Right atrium auricular region (tissue), 2 donors: ENCODE data around the gene MATK. TPM values are rescaled to one million over a fixed set of nuclear protein-coding genes. Genes with fewer than 3 reads are reported as not detected.
"Not testable (repeated sequence)": the region's sequence is repeated elsewhere in the genome, so short reads cannot be mapped to it uniquely, and the experiment has no call there.

Source experiments
- DNase-seq: peaks from one replicate; pipeline ENCODE4 v3.0.0-alpha.2; 2019; ENCODE audit warnings: low spot score
- H3K27ac ChIP-seq, 2 donors: fragments of 200-600 bp; sonication (generic); 1 replicate in 1 of 2; 2 replicates in 1 of 2; pipeline ENCODE4 v1.5.1; 2016 to 2019
- H3K27me3 ChIP-seq, 2 donors: fragments of 200-600 bp; sonication (generic); one replicate each; pipeline versions ENCODE4 v1.5.1 to v1.6.0; 2017 to 2019
- H3K36me3 ChIP-seq: fragments of 200-600 bp; sonication (generic); one replicate; pipeline ENCODE4 v1.5.1; 2016
- H3K4me1 ChIP-seq, 2 donors: fragments of 200-600 bp; sonication (generic); one replicate each; pipeline versions ENCODE4 v1.5.1 to v1.6.0; 2017 to 2019
- H3K4me3 ChIP-seq, 2 donors: fragments of 200-600 bp; sonication (generic); 1 replicate in 1 of 2; 2 replicates in 1 of 2; pipeline ENCODE4 v1.5.1; 2017 to 2019; ENCODE audit warnings: mild to moderate bottlenecking in 1 of 2, moderate library complexity in 1 of 2
- H3K9me3 ChIP-seq, 2 donors: fragments of 200-600 bp; sonication (generic); one replicate each; pipeline ENCODE4 v1.5.1; 2019
- total RNA-seq, 2 donors: library from RNA; depleted of rRNA; stranded (reverse); fragments of >200 nt; gene quantifications; one replicate each; pipeline ENCODE4 v1.1.0, GENCODE V29; 2016
- TF ChIP-seq, protein P1 (sequence below), 2 donors: fragments of 200-600 bp; sonication (generic); IDR thresholded peaks; one replicate each; pipeline ENCODE4 v1.5.1; 2019; ENCODE audit warnings: antibody characterized with exemption in 2 of 2

Gene MATK
- total RNA-seq, 2 donors from 2014 or later: 0.26 to 1.5 TPM

DNA sequence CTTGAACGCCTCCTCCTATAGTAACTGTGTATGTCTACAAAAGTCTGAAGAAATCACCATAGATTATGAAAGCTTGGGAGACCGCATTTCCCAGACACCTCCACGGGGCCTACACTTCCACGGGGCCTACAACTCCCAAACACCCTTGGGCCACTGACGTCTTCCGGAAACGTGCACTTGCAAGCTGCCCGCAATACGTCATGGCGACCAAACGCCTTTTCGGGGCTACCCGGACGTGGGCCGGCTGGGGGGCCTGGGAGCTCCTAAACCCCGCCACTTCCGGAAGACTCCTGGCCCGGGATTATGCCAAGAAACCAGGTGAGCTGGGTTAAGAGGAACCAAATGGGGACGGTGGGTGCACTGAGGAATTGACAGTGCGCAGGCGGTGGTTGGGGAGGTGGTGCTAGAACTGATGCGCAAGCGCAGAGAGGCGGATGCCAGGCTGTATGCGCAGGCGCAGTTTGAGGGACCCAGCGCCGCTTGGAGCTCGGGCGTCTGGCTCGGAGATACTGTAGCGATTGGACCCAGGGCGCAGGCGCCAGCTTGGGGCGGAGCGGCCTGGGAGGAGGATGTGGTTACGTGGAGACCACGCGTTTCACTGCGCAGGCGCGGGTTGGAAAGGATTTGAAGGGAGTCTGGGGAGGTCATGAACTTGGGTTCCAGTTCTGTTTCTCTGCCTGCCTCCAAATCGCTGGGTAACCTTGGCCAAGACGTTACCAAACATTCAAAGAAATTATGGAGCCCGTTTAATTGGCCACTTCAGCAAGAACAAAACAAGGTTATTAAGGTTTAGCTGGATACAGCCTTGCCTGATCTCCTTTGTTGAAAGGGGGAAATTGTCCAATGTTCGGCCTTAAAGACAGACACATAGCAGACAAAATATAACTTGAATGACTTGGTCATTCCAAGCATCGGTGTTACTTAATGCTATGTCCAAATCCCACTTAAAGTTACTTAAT lies 23.4 kb downstream of the MATK start, which contains the start of gene MRPL54:
TSS of gene MRPL54 (plus strand) at position 182 of the 959 bp plus-strand sequence. CDS start at position 201, 19 bp downstream.
- TF ChIP-seq, protein P1, sequence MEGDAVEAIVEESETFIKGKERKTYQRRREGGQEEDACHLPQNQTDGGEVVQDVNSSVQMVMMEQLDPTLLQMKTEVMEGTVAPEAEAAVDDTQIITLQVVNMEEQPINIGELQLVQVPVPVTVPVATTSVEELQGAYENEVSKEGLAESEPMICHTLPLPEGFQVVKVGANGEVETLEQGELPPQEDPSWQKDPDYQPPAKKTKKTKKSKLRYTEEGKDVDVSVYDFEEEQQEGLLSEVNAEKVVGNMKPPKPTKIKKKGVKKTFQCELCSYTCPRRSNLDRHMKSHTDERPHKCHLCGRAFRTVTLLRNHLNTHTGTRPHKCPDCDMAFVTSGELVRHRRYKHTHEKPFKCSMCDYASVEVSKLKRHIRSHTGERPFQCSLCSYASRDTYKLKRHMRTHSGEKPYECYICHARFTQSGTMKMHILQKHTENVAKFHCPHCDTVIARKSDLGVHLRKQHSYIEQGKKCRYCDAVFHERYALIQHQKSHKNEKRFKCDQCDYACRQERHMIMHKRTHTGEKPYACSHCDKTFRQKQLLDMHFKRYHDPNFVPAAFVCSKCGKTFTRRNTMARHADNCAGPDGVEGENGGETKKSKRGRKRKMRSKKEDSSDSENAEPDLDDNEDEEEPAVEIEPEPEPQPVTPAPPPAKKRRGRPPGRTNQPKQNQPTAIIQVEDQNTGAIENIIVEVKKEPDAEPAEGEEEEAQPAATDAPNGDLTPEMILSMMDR (IDR thresholded peaks at IDR 0.05): no peak
- Histone ChIP-seq H3K4me3 (peak within 1 kb of the TSS; percentile 60 to 75), H3K27me3 (no peaks in the 10 kb centered on the region), H3K27ac (peak within 1 kb of the TSS; percentile 96), H3K4me1 (peaks cover 0 to 36% of the 10 kb centered on the region in 2 donors), H3K36me3 (peaks cover 26% of the 10 kb centered on the region), H3K9me3 (no peaks in the 10 kb centered on the region)
- DNase-seq: peak; percentile 99

DNA sequence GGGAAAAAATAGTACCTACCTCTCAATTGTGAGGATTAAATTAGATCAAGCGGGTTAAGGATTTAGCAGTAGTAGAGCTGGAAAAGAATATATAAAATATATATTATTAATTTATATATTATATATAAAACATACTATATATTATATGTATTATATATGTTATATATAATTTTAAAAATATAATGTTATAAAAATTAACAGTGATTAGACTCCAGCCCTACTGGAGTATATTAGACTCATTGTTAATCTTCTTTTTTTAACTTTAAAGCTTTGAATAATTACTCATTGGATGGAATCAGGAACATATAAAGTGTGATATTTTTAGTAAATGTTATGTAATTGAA lies 24.1 kb downstream of the MATK start:
- peaks cover 26% of the 10 kb centered on the region for H3K36me3 ChIP-seq
- H3K4me3 ChIP-seq: peak overlapping the region in 1 of 2 donors; percentile 57
- TF ChIP-seq, protein P1 (IDR thresholded peaks at IDR 0.05): no peak
- H3K27me3 ChIP-seq: no peaks in the 10 kb centered on the region
- DNase-seq: no peak
- no peaks in the 10 kb centered on the region for H3K9me3 ChIP-seq
- H3K27ac ChIP-seq: peak overlapping the region; percentile 96
- H3K4me1 ChIP-seq: peaks cover 0 to 36% of the 10 kb centered on the region in 2 donors

DNA sequence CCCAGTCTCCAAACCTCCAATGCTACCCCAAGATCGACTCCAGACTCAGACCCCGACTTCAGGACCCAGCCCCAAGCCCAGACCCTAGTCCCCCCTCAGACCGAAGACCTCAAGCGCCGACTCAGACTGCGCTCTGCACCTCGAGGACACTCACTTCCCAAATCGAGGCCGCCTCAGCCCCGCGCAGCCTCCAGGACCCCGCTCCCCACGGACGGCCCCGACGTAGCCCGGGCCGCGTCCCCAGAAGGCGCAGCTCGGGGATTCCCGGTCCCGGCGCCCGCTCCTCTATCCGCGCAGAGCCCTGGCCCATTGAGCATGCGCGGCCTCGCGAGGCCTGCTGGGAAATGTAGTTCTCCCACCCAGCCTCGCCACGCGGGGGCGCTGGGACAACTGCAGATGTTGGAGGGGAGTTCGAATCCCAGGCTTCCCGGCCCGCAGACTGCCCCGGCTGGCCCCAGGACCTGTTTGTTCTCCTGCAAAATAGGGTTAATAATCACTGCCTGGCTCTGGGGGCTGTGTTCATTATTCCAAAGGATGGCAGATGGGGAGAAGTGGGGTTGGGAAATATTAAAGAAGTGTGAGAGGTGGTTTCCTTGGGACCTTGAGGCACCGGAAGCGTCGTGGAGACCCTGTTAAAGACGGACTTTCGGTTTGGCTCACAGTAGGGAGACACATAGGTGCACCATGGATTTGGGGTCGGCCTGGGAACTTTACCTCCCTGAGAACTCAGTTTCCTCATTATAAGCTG lies 24.6 kb downstream of the MATK start, which contains the start of gene APBA3:
TSS of gene APBA3 (minus strand) at position 311 of the 748 bp plus-strand sequence. CDS start 1,428 bp downstream, outside the sequence.
- peak within 1 kb of the TSS; percentile 60 to 75 for H3K4me3 ChIP-seq

DNA sequence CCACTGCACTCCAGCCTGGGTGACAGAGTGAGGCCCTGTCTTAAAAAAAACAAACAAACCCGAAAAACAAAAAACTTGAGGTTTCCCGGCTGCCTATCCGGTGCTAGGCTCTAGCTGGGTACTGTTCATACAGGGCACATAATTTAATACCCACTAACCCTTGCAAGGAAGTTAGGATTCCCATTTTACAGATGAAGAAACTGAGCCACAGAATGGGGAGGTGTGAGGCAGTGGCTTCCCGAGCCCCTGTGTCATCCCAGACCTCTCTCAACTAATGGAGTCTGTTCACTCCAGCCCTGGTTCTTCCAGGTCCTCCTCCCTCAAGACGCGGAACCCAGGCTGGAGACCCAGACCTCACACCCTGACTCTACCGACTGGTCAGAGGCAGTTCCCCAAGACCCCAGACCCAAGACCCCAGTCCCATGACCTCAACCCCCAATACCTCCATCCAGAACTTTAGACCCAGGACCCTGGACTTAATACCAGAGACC lies 25.3 kb downstream of the MATK start:
- TF ChIP-seq, protein P1 (IDR thresholded peaks at IDR 0.05): no peak

More for the DNA sequence above, 24.6 kb downstream of the MATK start, which contains the start of gene APBA3:
- TF ChIP-seq, protein P1 (IDR thresholded peaks at IDR 0.05): peak; percentile 59 to 85
- H3K36me3 ChIP-seq: peaks cover 26% of the 10 kb centered on the region
- no peaks in the 10 kb centered on the region for H3K9me3 ChIP-seq
- H3K4me1 ChIP-seq: peaks cover 0 to 36% of the 10 kb centered on the region in 2 donors
- peak within 1 kb of the TSS; percentile 96 for H3K27ac ChIP-seq
- no peaks in the 10 kb centered on the region for H3K27me3 ChIP-seq
- DNase-seq: peak; percentile 93

DNA sequence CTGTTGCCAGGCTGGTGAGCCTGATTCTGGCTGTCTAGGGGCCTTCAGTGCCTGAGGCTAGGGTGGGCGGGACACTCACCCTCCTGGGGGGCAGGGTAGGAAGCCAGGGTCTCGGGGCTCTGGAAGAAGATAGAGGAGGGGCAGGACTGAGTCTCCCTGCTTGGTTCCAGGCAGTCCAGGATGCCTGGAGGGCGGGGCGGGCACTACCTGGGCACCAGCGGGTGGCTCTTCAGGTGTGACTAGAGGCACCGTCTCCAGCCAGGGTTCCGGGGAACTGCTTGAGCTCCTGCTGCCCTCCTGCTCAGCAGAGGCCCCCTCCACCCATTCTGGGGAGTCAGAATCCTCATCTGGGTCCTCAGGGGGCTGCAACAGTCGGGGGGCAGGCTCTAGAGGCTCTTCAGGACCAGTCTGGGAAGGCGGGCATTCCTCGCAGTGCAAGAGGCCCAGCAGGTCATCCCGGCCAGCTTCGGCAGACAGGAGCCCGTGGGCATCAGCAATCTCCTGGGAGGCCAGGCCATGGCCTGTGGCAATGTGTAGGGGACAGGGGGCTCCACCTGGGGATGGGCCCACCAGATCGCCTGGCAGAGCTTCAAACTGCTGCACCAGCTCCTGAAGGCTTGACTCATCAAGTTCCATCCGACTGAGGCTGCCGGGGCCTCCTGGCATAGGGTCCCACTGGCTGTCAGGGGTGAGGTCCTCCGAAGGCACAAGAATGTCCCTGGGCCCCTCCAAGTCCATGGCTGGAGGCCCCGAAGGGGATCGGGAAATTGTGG lies 26.5 kb downstream of the MATK start:
- Histone ChIP-seq H3K9me3 (no peaks in the 10 kb centered on the region), H3K4me3 (no peak overlapping the region), H3K36me3 (peaks cover 18% of the 10 kb centered on the region), H3K4me1 (peaks cover 0 to 36% of the 10 kb centered on the region in 2 donors), H3K27me3 (no peaks in the 10 kb centered on the region), H3K27ac (no peak overlapping the region)
- no peak for DNase-seq
- TF ChIP-seq, protein P1 (IDR thresholded peaks at IDR 0.05): no peak

More for the DNA sequence above, 25.3 kb downstream of the MATK start:
- no peak for DNase-seq
- Histone ChIP-seq H3K36me3 (peaks cover 25% of the 10 kb centered on the region), H3K27ac (peak overlapping the region; percentile 96), H3K4me1 (peaks cover 0 to 36% of the 10 kb centered on the region in 2 donors), H3K4me3 (peak overlapping the region; percentile 60 to 75), H3K27me3 (no peaks in the 10 kb centered on the region), H3K9me3 (no peaks in the 10 kb centered on the region)

DNA sequence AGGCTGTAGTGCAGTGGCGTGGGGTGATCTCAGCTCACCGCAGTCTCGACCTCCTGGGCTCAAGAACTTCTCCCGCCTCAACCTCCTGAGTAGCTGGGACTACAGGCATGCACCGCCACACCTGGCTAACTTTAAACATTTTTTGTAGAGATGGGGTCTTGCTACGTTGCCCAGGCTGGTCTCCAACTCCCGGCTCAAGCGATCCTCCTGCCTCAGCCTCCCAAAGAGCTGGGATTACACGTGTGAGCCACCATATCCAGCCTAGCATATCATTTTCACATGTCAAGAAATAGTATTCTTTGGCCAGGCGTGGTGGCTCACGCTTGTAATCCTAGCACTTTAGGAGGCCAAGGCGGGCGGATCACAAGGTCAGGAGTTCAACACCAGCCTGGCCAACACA lies 27.9 kb downstream of the MATK start:
- peaks cover 30% of the 10 kb centered on the region for H3K36me3 ChIP-seq
- H3K27ac ChIP-seq, DNase-seq: not testable (repeated sequence)

DNA sequence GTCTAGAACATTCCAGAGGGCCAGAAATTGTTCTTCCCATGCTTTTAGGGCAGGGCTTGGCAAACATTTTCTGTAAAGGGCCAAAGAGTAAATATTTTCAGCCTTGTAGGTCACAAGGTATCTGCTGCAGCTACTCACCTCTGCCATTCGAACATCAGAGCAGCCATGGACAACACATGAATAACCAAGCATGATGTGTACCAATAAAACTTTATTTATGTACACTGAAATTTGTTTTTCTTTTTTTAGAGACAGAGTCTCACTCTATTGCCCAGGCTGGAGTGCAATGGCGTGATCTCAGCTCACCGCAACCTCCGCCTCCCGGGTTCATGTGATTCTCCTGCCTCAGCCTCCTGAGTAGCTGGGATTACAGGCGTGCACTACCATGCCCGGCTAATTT lies 28.5 kb downstream of the MATK start:
- not testable (repeated sequence) for H3K4me3 ChIP-seq, H3K27me3 ChIP-seq, H3K9me3 ChIP-seq, H3K27ac ChIP-seq, DNase-seq
- peaks cover 36% of the 10 kb centered on the region for H3K36me3 ChIP-seq
- H3K4me1 ChIP-seq: peaks cover 0 to 27% of the 10 kb centered on the region in 2 donors

More for the DNA sequence above, 27.9 kb downstream of the MATK start:
- H3K27me3 ChIP-seq, H3K9me3 ChIP-seq, H3K4me3 ChIP-seq: not testable (repeated sequence)
- peaks cover 0 to 30% of the 10 kb centered on the region in 2 donors for H3K4me1 ChIP-seq
